Measurements from ENCODE around the gene UPF1.
"Not testable (repeated sequence)": the region's sequence is repeated elsewhere in the genome, so short reads cannot be mapped to it uniquely, and the experiment has no call there.

Gene UPF1

GRCh38 chr19:18908917-18909619, 77.3 kb downstream of the UPF1 start:
- Histone ChIP-seq H3K4me1 (no peaks in the 10 kb centered on the region), H3K27me3 (no peaks in the 10 kb centered on the region), H3K36me3 (peaks cover 10% of the 10 kb centered on the region), H3K4me3 (ENCODE audit: low read depth, low read length) (no peak overlapping the region), H3K9me3 (no peaks in the 10 kb centered on the region)
- DNase-seq, result no peak
- TF ChIP-seq CTCF (IDR thresholded peaks at IDR 0.05; ENCODE audit: low read depth, low read length), result no peak

GRCh38 chr19:18910010-18910409, 78.3 kb downstream of the UPF1 start:
- Histone ChIP-seq H3K27me3 (no peaks in the 10 kb centered on the region), H3K36me3 (peaks cover 10% of the 10 kb centered on the region), H3K9me3 (no peaks in the 10 kb centered on the region), H3K4me3 (ENCODE audit: low read depth, low read length) (no peak overlapping the region), H3K4me1 (no peaks in the 10 kb centered on the region)
- no peak for DNase-seq
- TF ChIP-seq CTCF (IDR thresholded peaks at IDR 0.05; ENCODE audit: low read depth, low read length), result no peak

- Histone ChIP-seq H3K36me3 (peaks cover 10% of the 10 kb centered on the region), H3K4me3 (ENCODE audit: low read depth, low read length) (no peak overlapping the region), H3K27me3 (no peaks in the 10 kb centered on the region), H3K9me3 (no peaks in the 10 kb centered on the region), H3K4me1 (no peaks in the 10 kb centered on the region)
- no peak for DNase-seq
- no peak for TF ChIP-seq CTCF (IDR thresholded peaks at IDR 0.05; ENCODE audit: low read depth, low read length)
These were observed 79.2 kb downstream of the UPF1 start for GRCh38 chr19:18910801-18911436.

- Histone ChIP-seq H3K36me3 (no peaks in the 10 kb centered on the region; the same call in none of the 2 replicates), H3K9me3 (no peaks in the 10 kb centered on the region), H3K27me3 (no peaks in the 10 kb centered on the region), H3K4me1 (no peaks in the 10 kb centered on the region), H3K4me3 (ENCODE audit: low read depth, low read length) (no peak overlapping the region)
- DNase-seq, result peak; percentile 10
- no peak for TF ChIP-seq CTCF (IDR thresholded peaks at IDR 0.05; ENCODE audit: low read depth, low read length)
These were observed 81.2 kb downstream of the UPF1 start for GRCh38 chr19:18912933-18913332.

GRCh38 chr19:18913466-18913865, 81.7 kb downstream of the UPF1 start:
- no peak for TF ChIP-seq CTCF (IDR thresholded peaks at IDR 0.05; ENCODE audit: low read depth, low read length)
- Histone ChIP-seq H3K4me3 (ENCODE audit: low read depth, low read length) (no peak overlapping the region), H3K27me3 (no peaks in the 10 kb centered on the region), H3K9me3 (no peaks in the 10 kb centered on the region), H3K4me1 (no peaks in the 10 kb centered on the region), H3K36me3 (no peaks in the 10 kb centered on the region; the same call in none of the 2 replicates)
- no peak for DNase-seq

GRCh38 chr19:18915639-18916038, 83.9 kb downstream of the UPF1 start:
- no peaks in the 10 kb centered on the region for H3K27me3 ChIP-seq
- peaks cover 3% of the 10 kb centered on the region; the same call in 1 of the 2 replicates for H3K4me1 ChIP-seq
- peak; percentile 73 for TF ChIP-seq CTCF (IDR thresholded peaks at IDR 0.05; ENCODE audit: low read depth, low read length)
- no peaks in the 10 kb centered on the region for H3K9me3 ChIP-seq
- peak; percentile 78 for DNase-seq
- no peaks in the 10 kb centered on the region; the same call in none of the 2 replicates for H3K36me3 ChIP-seq
- no peak overlapping the region for H3K4me3 ChIP-seq (ENCODE audit: low read depth, low read length)

GRCh38 chr19:18917593-18917992, 85.8 kb downstream of the UPF1 start:
- H3K4me1 ChIP-seq; DNase-seq; H3K4me3 ChIP-seq (ENCODE audit: low read depth, low read length); H3K27me3 ChIP-seq; H3K9me3 ChIP-seq: not testable (repeated sequence)
- peaks cover 16% of the 10 kb centered on the region for H3K36me3 ChIP-seq

Measured in BE2C (cell line).